Adrenal gland (tissue), 5 donors: ENCODE data around the gene GRB14.

Experiments
- POLR2A ChIP-seq, 2 donors: fragments of 450-650 bp; IDR thresholded peaks; one replicate each; pipeline ENCODE4 v1.6.1; 2017; ENCODE audit warnings: antibody characterized with exemption in 2 of 2, mild to moderate bottlenecking in 2 of 2, moderate library complexity in 1 of 2
- TF ChIP-seq, protein P1 (sequence below), 6 experiments: fragments of 450-650 bp in 4 of 6; fragments of 200-600 bp in 2 of 6; sonication (generic) in 1 of 6; IDR thresholded peaks; 1 replicate in 5 of 6; 2 replicates in 1 of 6; pipeline versions ENCODE4 v1.5.1 to v1.8.0; 2016 to 2021; ENCODE audit warnings: antibody characterized with exemption in 6 of 6, mild to moderate bottlenecking in 2 of 6, moderate library complexity in 1 of 6
- donor health status: DM: no; HTN: no; CAD: no.

DNA sequence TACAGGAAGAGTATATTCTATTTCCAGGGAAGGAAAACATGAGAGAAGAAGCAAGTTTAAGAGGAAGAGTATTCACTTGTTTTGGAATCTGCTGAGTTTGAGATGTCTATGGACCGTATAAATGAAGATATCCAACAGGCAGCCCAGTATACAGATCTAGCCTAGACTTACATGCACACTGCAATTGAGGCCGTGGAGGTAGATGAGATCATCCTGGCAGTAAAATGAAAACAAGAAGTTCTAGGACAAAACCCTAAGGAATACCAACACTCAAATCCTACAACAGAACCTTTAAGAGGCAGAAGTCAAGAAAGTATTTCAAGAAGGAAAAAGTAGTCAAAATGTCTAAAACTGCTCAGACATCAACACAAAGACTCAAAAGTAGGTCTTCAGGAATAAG lies 16.0 kb downstream of the GRB14 start:
- TF ChIP-seq, protein P1, sequence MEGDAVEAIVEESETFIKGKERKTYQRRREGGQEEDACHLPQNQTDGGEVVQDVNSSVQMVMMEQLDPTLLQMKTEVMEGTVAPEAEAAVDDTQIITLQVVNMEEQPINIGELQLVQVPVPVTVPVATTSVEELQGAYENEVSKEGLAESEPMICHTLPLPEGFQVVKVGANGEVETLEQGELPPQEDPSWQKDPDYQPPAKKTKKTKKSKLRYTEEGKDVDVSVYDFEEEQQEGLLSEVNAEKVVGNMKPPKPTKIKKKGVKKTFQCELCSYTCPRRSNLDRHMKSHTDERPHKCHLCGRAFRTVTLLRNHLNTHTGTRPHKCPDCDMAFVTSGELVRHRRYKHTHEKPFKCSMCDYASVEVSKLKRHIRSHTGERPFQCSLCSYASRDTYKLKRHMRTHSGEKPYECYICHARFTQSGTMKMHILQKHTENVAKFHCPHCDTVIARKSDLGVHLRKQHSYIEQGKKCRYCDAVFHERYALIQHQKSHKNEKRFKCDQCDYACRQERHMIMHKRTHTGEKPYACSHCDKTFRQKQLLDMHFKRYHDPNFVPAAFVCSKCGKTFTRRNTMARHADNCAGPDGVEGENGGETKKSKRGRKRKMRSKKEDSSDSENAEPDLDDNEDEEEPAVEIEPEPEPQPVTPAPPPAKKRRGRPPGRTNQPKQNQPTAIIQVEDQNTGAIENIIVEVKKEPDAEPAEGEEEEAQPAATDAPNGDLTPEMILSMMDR (IDR thresholded peaks at IDR 0.05): no peak
- TF ChIP-seq POLR2A (IDR thresholded peaks at IDR 0.05): no peak
